A549 (cell line): ENCODE measurements around the gene ATP2C2. TPM values are rescaled to one million over a fixed set of nuclear protein-coding genes. Genes with fewer than 3 reads are reported as not detected.

ENCODE experiments used
- ATAC-seq, 2 experiments: fragments of 200-7000 bp in 1 of 2; fragments of >200 bp in 1 of 2; cut with Nextera tagmentation in 1 of 2; cut with Tn5 transposase in 1 of 2; 3 replicates each; pipeline versions ENCODE4 v1.8.0 to v1.9.1; 2018 to 2020; ENCODE audit warnings: mild to moderate bottlenecking in 1 of 2, moderate library complexity in 1 of 2
- CTCF ChIA-PET: fragments of 300-600 bp; sonication (Branson Sonifier 250); formaldehyde crosslinking; extraction: SDS; loops from one replicate; lab custom pipeline; 2021; ENCODE audit warnings: antibody characterized with exemption, inconsistent platforms; lab: Yijun Ruan, JAX
- POLR2A ChIA-PET: fragments of 350-600 bp; formaldehyde crosslinking; extraction: SDS; loops from one replicate; lab custom pipeline; 2021; ENCODE audit warnings: antibody characterized with exemption, inconsistent platforms; lab: Yijun Ruan, JAX
- DNase-seq, 2 experiments: peaks; one replicate each; pipeline versions ENCODE4 v3.0.0 to v3.0.0-alpha.2; 2011 to 2016; ENCODE audit warnings: low read depth in 1 of 2, low spot score in 1 of 2
- FAIRE-seq: peaks from 2 replicates; lab custom pipeline; 2011; peaks lifted over from hg19 to GRCh38; lab: Jason Lieb, UNC
- H3K27ac ChIP-seq, 2 experiments: fragments of >200 bp; sonication (Bioruptor Twin); formaldehyde crosslinking; 3 replicates each; pipeline ENCODE4 v1.5.1; 2016 to 2017
- H3K4me1 ChIP-seq: fragments of >200 bp; sonication (Bioruptor Twin); formaldehyde crosslinking; 3 replicates; pipeline ENCODE4 v1.6.1; 2016
- H3K4me2 ChIP-seq: fragments of >200 bp; sonication (Bioruptor Twin); formaldehyde crosslinking; 3 replicates; pipeline ENCODE4 v1.6.1; 2016
- H3K4me3 ChIP-seq: fragments of >200 bp; sonication (Bioruptor Twin); formaldehyde crosslinking; 3 replicates; pipeline ENCODE4 v1.5.1; 2016
- H3K9me3 ChIP-seq: fragments of >200 bp; sonication (Bioruptor Twin); formaldehyde crosslinking; 3 replicates; pipeline ENCODE4 v1.6.1; 2016
- BHLHE40 ChIP-seq: IDR thresholded peaks from 2 replicates; pipeline ENCODE4 v1.6.1; 2012; ENCODE audit warnings: low read depth, low read length, inconsistent platforms
- CBX2 ChIP-seq: fragments of 200-600 bp; sonication (generic); IDR thresholded peaks from 2 replicates; pipeline ENCODE4 v1.6.1; 2016; ENCODE audit warnings: low read depth, mild to moderate bottlenecking, borderline replicate concordance
- CBX8 ChIP-seq: fragments of 200-600 bp; sonication (generic); IDR thresholded peaks from 2 replicates; pipeline ENCODE4 v1.6.1; 2016
- EHF ChIP-seq: fragments of 250-450 bp; sonication (Bioruptor Pico); IDR thresholded peaks from 2 replicates; pipeline ENCODE4 v1.5.0; 2020; ENCODE audit warnings: mild to moderate bottlenecking
- ESRRA ChIP-seq: fragments of 150-350 bp; IDR thresholded peaks from 2 replicates; pipeline ENCODE4 v1.6.1; 2014; ENCODE audit warnings: mild to moderate bottlenecking, low read length, borderline replicate concordance
- HEYL ChIP-seq: fragments of 250-450 bp; sonication (Bioruptor Pico); IDR thresholded peaks from 2 replicates; pipeline ENCODE4 v1.8.0; 2021; ENCODE audit warnings: mild to moderate bottlenecking, moderate library complexity
- HOXB5 ChIP-seq: fragments of 250-450 bp; sonication (Bioruptor Pico); IDR thresholded peaks from 2 replicates; pipeline ENCODE4 v1.5.0; 2020; ENCODE audit warnings: mild to moderate bottlenecking, moderate library complexity
- JUNB ChIP-seq: fragments of >200 bp; sonication (Bioruptor Twin); formaldehyde crosslinking; IDR thresholded peaks from 2 replicates; pipeline ENCODE4 v1.6.1; 2016
- MAFK ChIP-seq: fragments of 450-650 bp; IDR thresholded peaks from 2 replicates; pipeline ENCODE4 v1.6.1; 2014; ENCODE audit not compliant: partially characterized antibody
- MAZ ChIP-seq: fragments of 150-350 bp; IDR thresholded peaks from 2 replicates; pipeline ENCODE4 v1.6.1; 2014; ENCODE audit warnings: antibody characterized with exemption, low read depth, low read length, borderline replicate concordance
- POLR2A ChIP-seq: IDR thresholded peaks from 2 replicates; pipeline ENCODE4 v1.6.1; 2012; ENCODE audit warnings: mild to moderate bottlenecking, low read length
- RAD21 ChIP-seq, 2 experiments: fragments of >200 bp in 1 of 2; sonication (Bioruptor Twin) in 1 of 2; formaldehyde crosslinking in 1 of 2; IDR thresholded peaks in 1 of 2; conservative IDR thresholded peaks in 1 of 2; 2 replicates in 1 of 2; 3 replicates in 1 of 2; pipeline ENCODE4 v1.6.1; 2012 to 2018; ENCODE audit warnings: inconsistent platforms in 1 of 2
- SMC3 ChIP-seq: fragments of >200 bp; sonication (Bioruptor Twin); formaldehyde crosslinking; IDR thresholded peaks from 3 replicates; pipeline ENCODE4 v1.6.1; 2018; ENCODE audit warnings: inconsistent platforms
- SREBF2 ChIP-seq: fragments of 450-650 bp; IDR thresholded peaks from 2 replicates; pipeline ENCODE4 v1.6.1; 2014; ENCODE audit warnings: mild to moderate bottlenecking, moderate library complexity
- TFCP2L1 ChIP-seq: fragments of 250-450 bp; sonication (Bioruptor Pico); IDR thresholded peaks from 2 replicates; pipeline ENCODE4 v1.5.0; 2021; ENCODE audit warnings: mild to moderate bottlenecking
- ZC3H11A ChIP-seq: fragments of 450-650 bp; IDR thresholded peaks from 2 replicates; pipeline ENCODE4 v1.6.1; 2014; ENCODE audit warnings: antibody characterized with exemption, mild to moderate bottlenecking
- WGBS: methylation state at CpG from one replicate; pipeline ENCODE4 v1.1.6; 2017; ENCODE audit errors: missing lambda C conversion rate; 5-methylcytosine and 5-hydroxymethylcytosine counted together
- polyA plus RNA-seq, 4 experiments: library from polyadenylated mRNA; depleted of rRNA in 3 of 4; stranded (reverse); fragments of >200 nt; fragmentation: RNase III in 1 of 4; extraction: RNeasy Plus Mini Kit Qiagen cat#74134 plus additional on column Dnase treatment in 1 of 4; gene quantifications; 2 replicates in 3 of 4; 3 replicates in 1 of 4; pipeline ENCODE4 v1.2.3, GENCODE V29; 2011 to 2017
- TF ChIP-seq, protein P1 (sequence below): fragments of 250-450 bp; sonication (Bioruptor Pico); IDR thresholded peaks from 2 replicates; pipeline ENCODE4 v1.5.0; 2020; ENCODE audit warnings: low read depth, mild to moderate bottlenecking, moderate library complexity
- TF ChIP-seq, protein P2 (sequence below): fragments of >200 bp; sonication (Bioruptor Twin); formaldehyde crosslinking; IDR thresholded peaks from 3 replicates; pipeline ENCODE4 v1.5.1; 2016
- TF ChIP-seq, protein P3 (sequence below): IDR thresholded peaks from 2 replicates; pipeline ENCODE4 v1.6.1; 2012
- TF ChIP-seq, protein P4 (sequence below): fragments of 150-350 bp; IDR thresholded peaks from 2 replicates; pipeline ENCODE4 v1.6.1; 2014; ENCODE audit warnings: low read depth, mild to moderate bottlenecking, low read length
- TF ChIP-seq, protein P5 (sequence below): fragments of 200-600 bp; sonication (generic); IDR thresholded peaks from 2 replicates; pipeline ENCODE4 v1.6.1; 2016; ENCODE audit warnings: antibody characterized with exemption, mild to moderate bottlenecking, moderate library complexity

Gene ATP2C2
- polyA plus RNA-seq, 2 of the 4 experiments (the other 2 are of a cell fraction): 0.14 to 0.17 TPM

DNA sequence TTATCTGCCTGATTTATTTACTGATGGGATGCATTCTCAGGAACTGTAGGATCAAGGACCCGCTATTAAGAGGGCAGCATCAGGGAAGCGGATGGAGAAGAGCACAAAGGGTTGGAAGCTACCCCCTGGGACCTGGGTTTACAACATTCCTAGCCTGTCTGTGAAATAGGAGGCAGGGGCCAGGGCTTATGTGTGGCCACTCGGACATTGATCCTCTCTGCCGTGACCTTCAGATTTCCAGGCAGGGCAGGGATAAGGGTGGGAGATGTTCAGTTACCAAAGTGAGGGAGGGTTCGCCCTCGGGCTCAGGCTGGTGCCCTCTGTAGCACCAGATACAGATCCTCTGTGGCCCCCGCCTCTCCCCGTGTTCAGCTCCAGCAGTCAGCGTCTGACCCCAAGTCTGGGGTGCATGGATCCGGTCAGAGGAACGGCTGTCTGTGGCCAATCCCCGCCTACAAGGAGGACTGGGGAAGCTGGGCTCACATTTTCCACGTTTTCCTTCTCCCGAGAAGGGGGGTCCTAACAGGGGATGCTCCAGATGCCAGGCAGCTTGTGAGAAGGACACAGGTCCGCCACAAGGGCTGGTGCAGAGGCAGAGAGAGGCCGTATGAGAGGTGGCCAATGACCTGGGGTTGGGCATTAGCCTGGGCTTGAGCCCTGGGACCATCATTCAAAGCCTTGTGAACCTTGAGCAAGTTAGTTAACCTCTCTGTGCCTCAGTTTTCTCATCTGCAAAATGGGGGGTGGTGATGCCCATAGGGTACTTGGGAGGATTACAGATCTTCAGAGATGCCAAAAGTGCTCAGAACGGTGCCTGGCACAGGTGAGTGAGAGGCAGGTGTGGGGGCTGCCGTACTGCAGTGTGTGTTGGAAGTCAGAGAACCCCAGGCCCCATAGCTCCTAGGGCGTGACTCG lies 48.3 kb downstream of the ATP2C2 start:
- WGBS: 62% methylated on average over 20 of the region's 20 CpGs
- Histone ChIP-seq H3K4me2 (no peak overlapping the region), H3K27ac (no peak overlapping the region), H3K4me3 (no peak overlapping the region), H3K4me1 (no peaks in the 10 kb centered on the region), H3K9me3 (no peaks in the 10 kb centered on the region)
- ATAC-seq (no peak; a peak in 2 of 6 replicates), DNase-seq (no peak), FAIRE-seq (no peak)
- ChIA-PET CTCF (interaction anchor here (0.8 to 1.6 kb wide), 2 partner anchors 9 to 10 kb away, joined by 3 to 4 read pairs; no protein-coding TSS in a partner anchor), POLR2A (no interaction called here)
- TF ChIP-seq, protein P1, sequence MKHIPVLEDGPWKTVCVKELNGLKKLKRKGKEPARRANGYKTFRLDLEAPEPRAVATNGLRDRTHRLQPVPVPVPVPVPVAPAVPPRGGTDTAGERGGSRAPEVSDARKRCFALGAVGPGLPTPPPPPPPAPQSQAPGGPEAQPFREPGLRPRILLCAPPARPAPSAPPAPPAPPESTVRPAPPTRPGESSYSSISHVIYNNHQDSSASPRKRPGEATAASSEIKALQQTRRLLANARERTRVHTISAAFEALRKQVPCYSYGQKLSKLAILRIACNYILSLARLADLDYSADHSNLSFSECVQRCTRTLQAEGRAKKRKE: no peak
- TF ChIP-seq, protein P2, sequence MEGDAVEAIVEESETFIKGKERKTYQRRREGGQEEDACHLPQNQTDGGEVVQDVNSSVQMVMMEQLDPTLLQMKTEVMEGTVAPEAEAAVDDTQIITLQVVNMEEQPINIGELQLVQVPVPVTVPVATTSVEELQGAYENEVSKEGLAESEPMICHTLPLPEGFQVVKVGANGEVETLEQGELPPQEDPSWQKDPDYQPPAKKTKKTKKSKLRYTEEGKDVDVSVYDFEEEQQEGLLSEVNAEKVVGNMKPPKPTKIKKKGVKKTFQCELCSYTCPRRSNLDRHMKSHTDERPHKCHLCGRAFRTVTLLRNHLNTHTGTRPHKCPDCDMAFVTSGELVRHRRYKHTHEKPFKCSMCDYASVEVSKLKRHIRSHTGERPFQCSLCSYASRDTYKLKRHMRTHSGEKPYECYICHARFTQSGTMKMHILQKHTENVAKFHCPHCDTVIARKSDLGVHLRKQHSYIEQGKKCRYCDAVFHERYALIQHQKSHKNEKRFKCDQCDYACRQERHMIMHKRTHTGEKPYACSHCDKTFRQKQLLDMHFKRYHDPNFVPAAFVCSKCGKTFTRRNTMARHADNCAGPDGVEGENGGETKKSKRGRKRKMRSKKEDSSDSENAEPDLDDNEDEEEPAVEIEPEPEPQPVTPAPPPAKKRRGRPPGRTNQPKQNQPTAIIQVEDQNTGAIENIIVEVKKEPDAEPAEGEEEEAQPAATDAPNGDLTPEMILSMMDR: no peak
- no peak for TF ChIP-seq TFCP2L1 (CRISPR knock-in tag)

DNA sequence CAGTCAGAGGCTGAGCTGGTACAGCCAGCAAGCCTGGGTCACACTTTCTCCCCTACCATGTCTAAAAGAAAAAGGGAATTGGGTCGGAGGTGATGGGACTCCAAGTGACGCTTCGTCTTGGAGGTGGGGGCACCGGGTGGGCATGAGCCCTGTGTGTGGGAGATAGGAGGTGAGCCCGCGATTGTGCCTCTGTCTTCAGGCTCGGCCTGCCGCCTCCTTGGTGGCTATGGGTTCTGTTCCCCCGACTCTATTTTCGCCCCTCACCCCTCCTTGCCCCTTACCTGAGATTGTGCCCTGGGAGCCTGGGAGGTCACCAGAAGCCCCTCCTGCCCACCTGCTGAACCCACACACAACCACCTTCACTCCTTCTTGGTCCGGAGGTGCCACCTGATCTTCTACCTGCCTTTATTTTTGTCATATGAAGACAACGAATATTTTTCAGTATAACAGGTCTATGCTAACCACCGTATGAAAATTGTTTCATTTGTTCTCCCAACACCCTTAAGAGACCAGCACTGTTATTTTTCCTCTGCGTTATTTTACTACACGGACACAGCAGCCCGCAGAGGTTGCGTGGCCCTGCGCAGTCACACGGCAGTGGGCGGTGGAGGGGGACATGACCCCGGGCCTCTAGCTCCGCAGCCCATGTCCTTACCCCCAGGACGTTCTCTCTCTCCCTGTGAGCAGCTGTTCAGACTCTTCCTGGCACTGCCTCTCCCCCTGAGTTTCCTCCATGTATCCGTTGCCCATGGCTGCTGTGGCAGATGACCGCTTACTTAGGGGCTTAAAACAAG lies 49.9 kb downstream of the ATP2C2 start:
- ATAC-seq (no peak), FAIRE-seq (no peak), DNase-seq (no peak)
- Histone ChIP-seq H3K9me3 (peaks cover 5% of the 10 kb centered on the region), H3K4me1 (no peaks in the 10 kb centered on the region), H3K4me2 (no peak overlapping the region), H3K27ac (no peak overlapping the region), H3K4me3 (no peak overlapping the region)
- WGBS: 72% methylated on average over 25 of the region's 25 CpGs
- CTCF ChIA-PET: no interaction called here
- POLR2A ChIA-PET: interaction anchor here (0.7 kb wide), 1 partner anchor 302 kb away, joined by 8 read pairs; the partner anchor contains the start of gene MBTPS1
- no peak for TF ChIP-seq EHF
- no peak for TF ChIP-seq SREBF2
- TF ChIP-seq HEYL (CRISPR knock-in tag): no peak
- TF ChIP-seq JUNB: no peak
- no peak for TF ChIP-seq BHLHE40
- TF ChIP-seq, protein P3, sequence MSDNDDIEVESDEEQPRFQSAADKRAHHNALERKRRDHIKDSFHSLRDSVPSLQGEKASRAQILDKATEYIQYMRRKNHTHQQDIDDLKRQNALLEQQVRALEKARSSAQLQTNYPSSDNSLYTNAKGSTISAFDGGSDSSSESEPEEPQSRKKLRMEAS: no peak
- TF ChIP-seq, protein P2: no peak
- no peak for TF ChIP-seq CBX2
- TF ChIP-seq SMC3: no peak
- TF ChIP-seq MAZ: no peak
- no peak for TF ChIP-seq ESRRA
- TF ChIP-seq MAFK: no peak

DNA sequence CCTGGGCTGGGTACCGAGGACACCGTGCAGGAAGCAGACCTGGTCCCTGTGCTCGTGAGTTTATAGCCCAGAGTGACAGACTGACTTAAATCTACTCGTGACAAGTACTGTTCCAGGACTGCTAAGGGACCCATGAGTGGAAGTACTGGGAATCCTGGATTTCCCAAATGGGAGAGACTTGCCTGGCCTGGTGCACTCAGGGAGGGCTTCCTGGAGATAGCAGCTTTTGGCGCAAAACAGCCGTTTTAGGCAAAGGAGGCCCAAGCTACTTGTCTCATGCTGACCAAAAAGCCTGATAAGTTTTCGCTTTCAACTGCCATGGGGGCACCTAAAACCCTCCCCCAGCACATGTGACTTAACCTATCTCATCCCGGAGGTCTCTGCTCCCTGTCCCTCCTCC lies 51.4 kb downstream of the ATP2C2 start:
- Histone ChIP-seq H3K4me1 (no peaks in the 10 kb centered on the region), H3K4me2 (no peak overlapping the region), H3K27ac (no peak overlapping the region), H3K9me3 (peaks cover 15% of the 10 kb centered on the region), H3K4me3 (no peak overlapping the region)
- POLR2A ChIA-PET: no interaction called here
- no peak for DNase-seq
- FAIRE-seq: no peak
- ATAC-seq: no peak
- CTCF ChIA-PET: no interaction called here
- WGBS: 79% methylated on average over 8 of the region's 8 CpGs
- TF ChIP-seq POLR2A: no peak
- no peak for TF ChIP-seq ZC3H11A
- TF ChIP-seq RAD21 (conservative IDR thresholded peaks at IDR 0.05 in 1 of 2, IDR thresholded peaks at IDR 0.05 in 1 of 2): no peak
- no peak for TF ChIP-seq CBX8
- TF ChIP-seq TFCP2L1 (CRISPR knock-in tag): no peak
- TF ChIP-seq, protein P4, sequence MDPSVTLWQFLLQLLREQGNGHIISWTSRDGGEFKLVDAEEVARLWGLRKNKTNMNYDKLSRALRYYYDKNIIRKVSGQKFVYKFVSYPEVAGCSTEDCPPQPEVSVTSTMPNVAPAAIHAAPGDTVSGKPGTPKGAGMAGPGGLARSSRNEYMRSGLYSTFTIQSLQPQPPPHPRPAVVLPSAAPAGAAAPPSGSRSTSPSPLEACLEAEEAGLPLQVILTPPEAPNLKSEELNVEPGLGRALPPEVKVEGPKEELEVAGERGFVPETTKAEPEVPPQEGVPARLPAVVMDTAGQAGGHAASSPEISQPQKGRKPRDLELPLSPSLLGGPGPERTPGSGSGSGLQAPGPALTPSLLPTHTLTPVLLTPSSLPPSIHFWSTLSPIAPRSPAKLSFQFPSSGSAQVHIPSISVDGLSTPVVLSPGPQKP: no peak
- TF ChIP-seq, protein P5, sequence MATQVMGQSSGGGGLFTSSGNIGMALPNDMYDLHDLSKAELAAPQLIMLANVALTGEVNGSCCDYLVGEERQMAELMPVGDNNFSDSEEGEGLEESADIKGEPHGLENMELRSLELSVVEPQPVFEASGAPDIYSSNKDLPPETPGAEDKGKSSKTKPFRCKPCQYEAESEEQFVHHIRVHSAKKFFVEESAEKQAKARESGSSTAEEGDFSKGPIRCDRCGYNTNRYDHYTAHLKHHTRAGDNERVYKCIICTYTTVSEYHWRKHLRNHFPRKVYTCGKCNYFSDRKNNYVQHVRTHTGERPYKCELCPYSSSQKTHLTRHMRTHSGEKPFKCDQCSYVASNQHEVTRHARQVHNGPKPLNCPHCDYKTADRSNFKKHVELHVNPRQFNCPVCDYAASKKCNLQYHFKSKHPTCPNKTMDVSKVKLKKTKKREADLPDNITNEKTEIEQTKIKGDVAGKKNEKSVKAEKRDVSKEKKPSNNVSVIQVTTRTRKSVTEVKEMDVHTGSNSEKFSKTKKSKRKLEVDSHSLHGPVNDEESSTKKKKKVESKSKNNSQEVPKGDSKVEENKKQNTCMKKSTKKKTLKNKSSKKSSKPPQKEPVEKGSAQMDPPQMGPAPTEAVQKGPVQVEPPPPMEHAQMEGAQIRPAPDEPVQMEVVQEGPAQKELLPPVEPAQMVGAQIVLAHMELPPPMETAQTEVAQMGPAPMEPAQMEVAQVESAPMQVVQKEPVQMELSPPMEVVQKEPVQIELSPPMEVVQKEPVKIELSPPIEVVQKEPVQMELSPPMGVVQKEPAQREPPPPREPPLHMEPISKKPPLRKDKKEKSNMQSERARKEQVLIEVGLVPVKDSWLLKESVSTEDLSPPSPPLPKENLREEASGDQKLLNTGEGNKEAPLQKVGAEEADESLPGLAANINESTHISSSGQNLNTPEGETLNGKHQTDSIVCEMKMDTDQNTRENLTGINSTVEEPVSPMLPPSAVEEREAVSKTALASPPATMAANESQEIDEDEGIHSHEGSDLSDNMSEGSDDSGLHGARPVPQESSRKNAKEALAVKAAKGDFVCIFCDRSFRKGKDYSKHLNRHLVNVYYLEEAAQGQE: no peak
- TF ChIP-seq HOXB5 (CRISPR knock-in tag): no peak
